ENCODE data around the gene CYREN.
"Not testable (repeated sequence)": the region's sequence is repeated elsewhere in the genome, so short reads cannot be mapped to it uniquely, and the experiment has no call there.

CYREN gene, protein sequence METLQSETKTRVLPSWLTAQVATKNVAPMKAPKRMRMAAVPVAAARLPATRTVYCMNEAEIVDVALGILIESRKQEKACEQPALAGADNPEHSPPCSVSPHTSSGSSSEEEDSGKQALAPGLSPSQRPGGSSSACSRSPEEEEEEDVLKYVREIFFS

DNA sequence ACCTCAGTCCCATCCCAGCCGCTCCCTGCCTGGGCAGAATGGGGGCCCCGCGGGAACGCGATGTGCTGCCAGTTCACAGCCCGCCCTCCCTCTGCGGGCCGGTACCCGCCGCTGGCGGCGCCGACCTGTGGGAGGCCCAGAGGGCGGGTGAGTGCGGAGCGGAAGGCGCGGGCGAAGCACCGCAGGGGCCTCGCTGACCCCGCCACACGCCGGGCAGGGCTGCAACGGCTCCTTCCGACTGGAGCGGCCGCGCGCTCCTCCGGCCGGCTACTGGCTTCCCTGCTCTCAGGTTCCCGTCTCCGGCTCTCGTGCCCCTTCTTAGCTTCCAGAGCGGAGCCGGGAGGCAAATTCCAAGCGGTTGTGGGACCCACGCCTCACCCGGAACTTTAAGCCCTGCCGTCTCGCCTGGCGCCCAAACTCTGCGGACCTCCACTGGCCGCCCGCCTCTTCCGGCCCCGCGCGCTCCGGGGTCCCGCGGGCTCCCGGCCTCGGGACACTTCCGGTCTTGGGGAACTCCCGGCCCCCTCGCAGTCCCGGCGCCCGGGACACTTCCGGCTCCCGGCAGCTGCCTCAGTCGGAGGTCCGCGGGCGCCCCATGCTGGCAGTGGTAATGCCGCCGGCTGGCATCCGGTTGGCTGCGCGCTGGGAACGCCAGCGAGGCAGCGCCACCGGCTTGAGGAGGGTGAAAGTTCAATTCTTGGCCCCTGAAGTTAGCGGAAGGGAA is at the start of gene CYREN:
Gene CYREN (minus strand): TSS at position 434 of the 724 bp plus-strand sequence. CDS start 1,785 bp downstream, outside the sequence.
- peak; percentile 94 for DNase-seq (ENCODE audit: low spot score)

DNA sequence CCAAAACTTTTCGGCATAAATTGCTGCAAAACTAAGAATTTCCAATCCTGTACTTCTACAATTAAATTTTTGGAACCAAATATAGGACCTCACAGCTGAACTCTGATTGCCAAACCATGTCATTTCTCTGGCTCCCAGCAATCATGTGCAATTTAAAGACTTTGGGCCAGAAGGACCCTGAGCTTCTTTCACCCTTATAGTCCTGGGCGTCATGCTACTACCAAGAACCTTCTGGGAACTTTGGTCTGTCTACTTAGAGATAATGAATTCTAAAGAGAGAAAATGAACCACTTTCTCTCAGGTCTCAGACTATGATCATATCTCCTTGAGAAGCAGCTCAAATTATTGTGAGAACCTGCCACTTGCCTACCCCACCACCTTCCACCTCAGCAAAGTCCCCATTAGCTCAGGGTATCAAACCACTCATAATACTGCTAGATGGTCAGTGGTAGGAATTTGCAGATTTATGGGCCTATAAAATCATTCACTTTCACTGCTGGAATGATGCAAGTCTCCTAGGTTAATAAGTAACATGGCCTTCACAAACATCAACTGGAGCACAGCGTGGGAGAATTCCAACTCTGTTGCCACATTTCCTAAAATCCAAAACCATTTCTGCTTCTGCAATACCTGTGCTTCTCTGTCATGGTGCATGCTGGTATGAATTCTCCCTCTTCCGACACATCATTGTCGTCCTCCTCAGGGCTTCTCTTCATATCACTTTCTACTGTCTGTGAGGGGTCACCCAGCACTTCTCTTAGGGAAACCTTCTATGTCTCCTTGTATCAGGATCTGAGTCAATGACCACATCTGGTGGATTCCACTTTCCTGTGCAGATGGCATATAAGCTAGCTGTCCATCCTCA is 47.4 kb upstream of the CYREN start:
- DNase-seq (ENCODE audit: low spot score) = no peak

DNA sequence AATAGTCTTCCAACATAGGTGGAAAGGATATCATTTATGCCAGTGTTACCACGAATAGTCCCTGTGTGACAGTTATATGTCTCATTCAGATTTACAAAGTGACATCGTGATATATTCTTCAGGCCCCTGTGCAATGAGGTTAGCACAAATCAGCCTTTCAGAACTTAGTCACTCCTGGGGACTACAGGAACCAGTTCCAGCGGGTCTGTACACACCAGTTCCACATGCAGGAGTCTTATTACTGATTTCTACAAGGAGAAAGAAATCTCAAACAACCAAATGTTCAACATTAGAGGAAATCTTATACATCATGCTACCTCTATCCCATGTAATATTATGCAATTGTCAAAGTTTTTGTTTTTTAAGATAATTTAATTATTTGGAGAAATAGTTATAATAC is 45.2 kb upstream of the CYREN start:
- no peak for DNase-seq (ENCODE audit: low spot score)

DNA sequence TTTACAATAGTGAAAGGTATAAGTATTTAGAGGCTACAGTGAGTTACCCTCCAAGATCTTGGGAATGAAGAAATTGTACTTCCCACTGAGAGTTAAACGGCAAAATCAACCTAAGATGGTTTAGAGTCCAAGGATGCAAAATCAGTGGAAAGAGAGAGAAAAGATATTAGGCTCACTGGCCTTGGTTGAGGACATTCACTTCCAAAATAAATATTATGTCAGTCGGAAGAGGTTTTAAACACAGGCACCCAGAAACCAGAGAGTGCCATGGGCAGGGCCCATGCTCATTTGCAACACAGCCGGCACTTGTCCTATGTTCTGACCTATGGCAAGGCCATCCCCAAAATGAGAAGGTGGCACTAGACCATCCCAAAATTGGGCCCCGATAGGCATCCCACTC is 44.7 kb upstream of the CYREN start:
- DNase-seq (ENCODE audit: low spot score) = no peak

DNA sequence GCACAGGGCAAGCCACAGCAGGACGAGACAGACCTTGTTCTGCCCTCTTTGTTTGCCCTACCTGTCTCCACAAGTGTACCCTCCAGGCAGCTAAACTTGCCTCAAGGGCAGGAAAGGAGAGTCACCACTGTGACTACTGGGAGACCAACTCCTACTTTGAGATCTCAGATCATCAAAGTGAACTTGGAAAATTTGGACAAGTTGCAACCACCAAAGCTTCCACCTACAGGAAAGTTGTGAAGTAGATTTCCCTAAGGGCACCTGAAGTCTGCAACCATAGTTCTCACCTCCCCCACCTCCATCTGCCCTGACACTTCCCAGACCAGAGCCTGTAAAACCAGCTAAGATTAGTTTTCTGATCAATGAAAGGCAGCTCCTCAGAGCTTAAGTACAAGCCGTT is 43.3 kb upstream of the CYREN start:
- no peak for DNase-seq (ENCODE audit: low spot score)

DNA sequence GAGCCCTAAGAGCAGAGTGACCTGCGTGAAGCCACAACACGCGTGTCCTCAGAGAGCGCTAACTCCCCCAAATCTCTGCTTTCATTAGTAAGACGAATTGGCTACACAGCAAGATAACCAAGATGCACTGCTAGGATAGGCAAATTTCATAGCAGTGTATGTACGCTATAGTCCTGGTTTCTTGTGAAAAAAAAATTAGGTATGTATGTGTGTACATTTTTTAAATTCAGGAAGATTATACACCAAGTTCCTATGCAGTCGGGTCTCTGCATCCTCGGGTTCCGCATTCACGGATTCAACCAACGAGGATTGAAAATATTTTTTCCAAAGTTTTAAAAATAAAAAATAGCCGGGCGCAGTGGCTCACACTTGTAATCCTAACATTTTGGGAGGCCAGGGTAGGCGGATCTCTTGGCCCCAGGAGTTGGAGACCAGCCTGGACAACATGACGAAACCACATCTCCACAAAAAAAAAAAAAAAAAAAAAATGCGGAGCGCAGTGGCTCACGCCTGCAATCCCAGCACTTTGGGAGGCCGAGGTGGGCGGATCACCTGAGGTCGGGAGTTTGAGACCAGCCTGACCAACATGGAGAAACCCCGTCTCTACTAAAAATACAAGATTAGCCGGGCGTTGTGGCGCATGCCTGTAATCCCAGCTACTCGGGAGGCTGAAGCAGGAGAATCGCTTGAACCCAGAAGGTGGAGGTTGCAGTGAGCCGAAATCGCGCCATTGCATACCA is 41.6 kb upstream of the CYREN start:
- not testable (repeated sequence) for DNase-seq (ENCODE audit: low spot score)

DNA sequence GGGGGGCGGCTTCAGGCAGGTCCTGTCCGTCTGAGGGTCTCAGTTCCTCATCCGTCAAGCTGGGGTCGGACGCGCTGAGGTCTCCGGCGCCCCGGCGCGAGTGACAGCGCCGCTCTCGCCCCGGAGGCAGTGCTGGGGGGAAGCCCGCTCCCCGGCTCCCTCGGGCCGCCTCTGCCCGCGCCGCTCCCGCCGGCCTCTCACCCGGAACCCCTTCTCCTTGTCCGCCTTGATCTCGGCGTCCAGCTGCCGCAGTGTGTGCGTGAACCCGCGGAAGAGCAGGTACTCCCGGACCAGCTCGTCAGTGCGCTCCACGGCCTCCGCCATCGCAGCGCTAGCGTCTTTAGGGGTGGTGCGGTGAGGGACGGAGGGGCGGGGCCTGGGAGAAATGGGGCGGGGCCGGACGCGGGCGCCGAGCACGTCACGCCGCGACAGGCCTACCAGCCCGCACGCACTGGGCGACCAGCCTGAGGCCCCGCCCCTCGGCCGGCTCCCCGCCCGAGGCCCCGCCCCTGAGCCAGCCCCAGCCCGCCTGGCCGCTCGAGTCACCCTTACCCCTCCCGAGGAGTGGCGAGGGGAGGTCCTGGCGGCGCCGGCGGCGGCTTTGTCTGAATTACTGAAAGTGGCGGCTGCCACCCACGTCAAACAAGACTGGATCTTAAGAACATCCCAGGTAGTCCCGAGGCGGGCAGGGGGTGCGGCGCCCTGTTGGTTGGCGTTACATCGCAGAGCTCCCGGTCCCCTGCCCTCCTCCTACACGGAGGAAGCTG is 40.9 kb upstream of the CYREN start, which contains the start of gene WDR91:
Gene WDR91 (minus strand): TSS at position 348 of the 767 bp plus-strand sequence. CDS start 24 bp downstream, at position 324.
- DNase-seq (ENCODE audit: low spot score) = peak; percentile 100

DNA sequence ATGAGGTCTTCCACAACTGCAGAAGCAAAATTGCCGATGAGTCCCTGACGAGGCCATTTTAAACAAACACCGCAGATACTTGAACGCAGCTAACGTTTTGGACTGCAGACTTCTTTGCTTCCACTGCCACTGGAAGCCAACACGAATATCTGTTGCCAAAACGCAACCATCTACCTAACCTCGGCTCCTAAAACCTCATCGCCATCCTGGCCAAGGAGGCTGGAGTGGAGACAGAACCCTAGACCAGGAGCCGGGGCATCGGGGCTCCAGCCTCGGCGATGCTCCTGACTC is 40.3 kb upstream of the CYREN start:
- no peak for DNase-seq (ENCODE audit: low spot score)

DNA sequence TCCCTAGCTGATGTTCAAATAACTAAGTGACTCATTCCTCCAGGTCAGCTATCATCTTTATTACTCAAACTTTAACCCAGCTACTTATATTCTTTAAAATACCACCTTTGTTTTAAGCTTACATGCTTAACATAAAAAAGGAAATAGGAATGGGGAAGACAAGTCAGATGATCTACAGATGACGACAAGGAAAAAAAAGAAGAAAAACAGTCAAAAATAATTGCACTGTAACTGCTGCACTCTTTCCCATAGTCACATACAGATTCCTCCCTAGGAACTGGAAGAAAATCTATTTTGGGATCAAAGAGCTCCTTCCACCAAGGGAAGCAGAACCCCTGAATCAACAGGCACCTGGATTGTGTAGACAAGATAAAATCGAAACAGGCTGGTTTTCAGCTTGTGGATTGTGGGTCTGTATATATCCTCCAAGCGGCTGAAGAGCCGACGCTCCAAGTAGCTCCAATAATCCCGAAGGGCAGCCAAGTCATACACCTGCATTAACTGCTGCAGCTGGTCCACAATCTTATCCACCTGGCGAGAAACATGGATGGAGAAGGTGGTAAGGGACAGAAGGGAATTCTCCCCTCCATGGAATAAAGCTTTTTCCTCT is 38.8 kb upstream of the CYREN start:
- DNase-seq (ENCODE audit: low spot score) = no peak

DNA sequence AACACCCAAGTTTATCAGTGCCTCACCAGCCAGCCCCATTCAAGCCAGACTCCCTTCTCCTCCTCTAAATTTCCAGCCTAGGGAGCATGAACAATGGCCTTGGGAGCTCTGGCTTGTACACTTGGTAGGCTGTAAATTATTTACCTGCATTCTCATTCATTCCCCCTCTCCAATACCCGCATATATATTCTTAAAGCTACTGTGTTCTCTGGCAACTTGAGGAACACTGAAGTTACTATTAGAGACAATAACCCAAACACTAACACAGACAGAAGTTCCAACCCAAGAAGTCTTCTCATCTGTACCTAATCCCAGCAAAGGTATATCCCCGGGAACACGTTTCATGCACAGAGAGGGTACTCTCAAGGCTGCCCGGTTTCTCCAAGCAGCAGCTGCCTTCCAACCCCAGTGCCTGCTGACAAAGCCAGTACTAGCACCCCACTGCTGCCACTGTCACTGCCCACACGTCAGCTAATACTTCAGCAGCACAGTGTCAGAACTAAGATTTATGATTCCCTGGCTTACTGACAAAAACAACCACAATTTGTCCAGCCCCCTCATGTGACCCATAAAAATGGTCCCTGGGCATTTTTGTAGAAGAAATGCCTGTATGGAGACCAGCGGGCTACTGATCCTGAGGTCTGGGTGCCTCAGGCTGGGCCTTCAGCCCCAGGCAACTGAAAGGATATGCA is 37.7 kb upstream of the CYREN start:
- no peak for DNase-seq (ENCODE audit: low spot score)

DNA sequence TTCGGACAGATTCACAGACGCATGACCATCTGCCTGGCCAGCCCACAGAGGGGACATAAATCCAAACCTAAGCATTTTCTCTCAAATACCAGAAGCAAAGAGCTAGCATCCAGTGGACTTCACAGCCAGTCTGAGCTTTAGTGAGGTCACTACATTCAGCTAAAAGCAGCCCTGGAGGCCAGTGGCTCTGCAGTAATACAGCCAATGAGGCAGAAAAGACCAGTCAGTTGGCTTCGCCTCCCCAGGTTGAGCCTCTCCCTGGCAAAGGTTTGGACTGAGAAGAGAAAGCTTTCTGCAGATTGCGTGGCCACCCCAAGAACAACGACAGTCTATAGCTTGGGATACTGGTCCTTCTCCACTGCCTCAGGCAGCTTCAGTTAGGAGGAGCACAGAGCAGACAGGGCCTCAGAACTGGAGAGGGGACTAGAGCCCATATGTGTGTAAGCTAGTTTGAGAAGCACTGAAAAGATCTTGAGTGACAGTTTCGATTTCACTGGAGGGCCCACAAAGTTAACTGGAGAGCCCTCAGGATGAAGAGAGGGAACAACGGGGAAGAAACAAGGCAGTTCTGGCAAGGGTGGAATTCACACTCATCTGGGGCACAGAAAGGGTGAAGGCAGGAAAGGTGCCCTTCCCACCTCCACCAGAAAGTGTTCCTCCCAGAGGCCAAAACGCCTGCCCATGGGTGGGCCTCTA is 37.0 kb upstream of the CYREN start:
- DNase-seq (ENCODE audit: low spot score) = no peak

DNA sequence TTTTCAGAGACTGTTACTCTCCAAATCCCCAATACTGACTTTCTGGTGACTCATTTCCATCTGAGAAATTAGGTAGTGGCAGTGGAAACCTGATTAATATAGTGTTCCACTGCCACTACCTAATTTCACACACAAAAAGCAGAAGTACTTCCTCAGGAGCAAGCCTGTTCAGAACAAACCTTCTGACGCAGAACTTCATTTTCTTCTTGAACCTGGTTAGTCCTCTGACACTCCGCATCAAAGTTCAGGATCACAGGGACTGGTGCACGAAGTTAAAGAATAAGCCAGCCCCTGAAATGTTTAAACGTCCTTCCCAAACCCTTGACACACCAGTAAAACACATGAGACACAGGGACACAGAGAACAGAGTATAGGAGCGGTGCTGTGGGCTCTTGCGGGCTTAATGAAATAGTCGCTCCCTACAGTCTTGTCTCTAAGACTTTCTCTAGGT is 36.5 kb upstream of the CYREN start:
- DNase-seq (ENCODE audit: low spot score) = no peak

DNA sequence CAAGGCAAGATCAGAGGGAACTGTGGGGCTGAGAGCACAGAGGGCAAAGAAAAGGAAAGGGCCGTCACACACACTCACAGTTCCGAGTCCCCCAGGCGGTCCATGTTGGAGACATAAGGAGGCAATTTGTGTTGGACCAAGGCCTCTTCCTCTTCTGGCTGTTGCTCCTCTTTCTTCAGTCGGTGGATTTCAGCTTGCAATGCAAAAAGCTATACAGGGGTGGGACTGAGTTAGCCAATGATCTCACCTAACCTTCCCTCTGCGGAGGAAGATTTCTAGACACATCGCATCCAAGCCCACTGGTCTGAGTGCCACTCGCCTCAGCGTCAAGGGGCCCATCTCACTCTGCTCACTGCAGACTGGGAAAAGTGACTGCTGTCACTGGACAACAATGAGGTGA is 35.3 kb upstream of the CYREN start:
- no peak for DNase-seq (ENCODE audit: low spot score)

DNA sequence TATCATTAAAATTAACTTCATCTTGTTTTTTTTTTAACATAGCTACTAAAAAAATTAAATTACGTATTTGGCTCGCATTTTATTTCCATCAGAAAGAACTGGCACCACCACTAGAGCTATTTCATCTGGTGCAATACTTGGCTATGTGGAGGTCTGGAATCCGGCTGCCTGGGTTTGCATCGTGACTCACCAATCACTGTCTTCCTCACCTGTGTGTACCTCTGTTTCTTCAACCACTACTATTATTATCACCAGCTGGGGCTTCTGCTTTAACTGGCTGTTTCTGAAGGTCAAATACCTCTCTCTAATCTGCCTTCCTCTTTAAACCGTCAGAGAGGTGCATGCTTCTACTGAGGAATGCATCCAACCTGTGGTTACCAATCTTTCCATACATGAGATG is 34.4 kb upstream of the CYREN start:
- no peak for DNase-seq (ENCODE audit: low spot score)

DNA sequence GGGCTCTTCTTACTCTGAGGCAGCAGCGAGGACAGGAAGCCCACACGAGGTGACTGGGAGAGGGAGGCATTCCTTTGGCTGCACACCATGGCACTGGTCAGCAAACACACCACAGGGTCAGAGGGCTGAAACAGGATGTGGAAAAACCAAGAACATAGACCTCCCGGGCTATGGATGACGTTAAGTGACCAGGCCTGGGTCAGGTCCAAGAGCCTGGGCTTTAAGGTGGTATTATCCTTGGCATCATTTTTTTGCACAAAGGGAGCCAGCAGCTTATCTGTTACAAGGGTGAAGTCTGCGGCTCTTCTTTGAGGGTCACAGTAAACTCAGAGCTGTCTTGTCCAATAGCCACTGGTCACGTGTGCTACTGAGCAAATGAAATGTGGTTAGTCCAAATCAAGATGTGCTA is 33.8 kb upstream of the CYREN start:
- DNase-seq (ENCODE audit: low spot score) = no peak

DNA sequence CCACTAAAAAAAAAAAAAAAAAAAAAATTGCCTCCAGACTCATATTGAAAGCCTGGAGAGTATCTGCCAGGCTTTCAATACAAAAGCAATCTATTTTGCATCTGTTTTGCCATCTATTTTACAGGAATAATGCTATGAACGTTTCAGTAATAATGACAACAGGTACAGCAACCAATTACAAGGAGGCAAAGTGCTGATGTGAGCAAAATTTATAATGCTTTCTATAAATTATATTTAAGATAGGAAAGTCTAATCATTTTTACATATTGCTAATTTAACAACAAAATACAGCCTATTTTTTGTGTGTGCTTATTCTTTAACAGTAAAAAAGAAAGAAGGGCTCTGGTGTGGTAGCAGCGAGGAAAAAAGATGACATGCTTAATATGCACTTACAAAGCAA is 30.8 kb upstream of the CYREN start:
- DNase-seq (ENCODE audit: low spot score) = no peak

DNA sequence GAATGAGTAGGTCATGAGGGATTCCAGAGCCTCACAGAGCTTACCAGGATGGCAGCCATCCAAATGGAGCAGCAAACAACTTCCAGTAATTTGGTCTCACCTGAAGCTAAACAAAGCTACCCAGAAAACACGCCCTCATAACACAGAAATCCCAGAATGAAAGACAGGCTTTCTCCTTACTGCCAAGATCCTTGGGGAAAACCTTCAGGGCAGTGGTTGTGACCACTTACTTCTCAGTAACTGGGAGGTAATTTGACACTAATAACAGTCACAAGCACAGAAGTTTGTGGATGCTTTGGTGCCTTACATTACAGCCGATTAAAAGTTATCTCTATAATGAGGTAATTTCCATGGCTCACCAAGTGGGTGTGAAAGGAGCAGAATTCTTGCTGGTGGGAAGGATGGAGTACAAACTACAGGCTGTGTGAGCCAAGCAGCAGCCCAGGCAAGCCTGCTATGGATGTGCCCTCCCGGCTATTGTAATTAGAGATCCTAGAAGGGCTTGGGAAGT is 30.4 kb upstream of the CYREN start:
- DNase-seq (ENCODE audit: low spot score) = no peak

DNA sequence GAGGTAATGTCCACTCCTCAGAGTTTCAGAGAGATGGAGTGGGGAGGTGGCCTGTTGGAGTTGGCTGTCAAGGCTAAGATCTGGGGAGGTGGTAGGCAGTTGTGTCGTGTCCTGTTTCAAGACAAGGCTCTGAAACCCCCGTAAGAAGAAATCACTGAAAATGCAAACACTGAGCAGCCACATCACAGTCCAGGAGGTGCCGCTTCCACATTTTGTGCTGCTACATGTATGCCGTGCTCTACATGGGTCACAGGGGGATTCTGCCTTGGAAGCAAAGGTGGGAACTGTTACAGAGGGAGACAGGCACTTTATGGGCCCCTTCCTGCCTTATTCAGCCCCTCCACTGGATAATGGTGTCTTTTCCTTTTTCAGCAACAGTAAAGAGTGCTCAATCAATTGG is 28.9 kb upstream of the CYREN start:
- DNase-seq (ENCODE audit: low spot score) = no peak

DNA sequence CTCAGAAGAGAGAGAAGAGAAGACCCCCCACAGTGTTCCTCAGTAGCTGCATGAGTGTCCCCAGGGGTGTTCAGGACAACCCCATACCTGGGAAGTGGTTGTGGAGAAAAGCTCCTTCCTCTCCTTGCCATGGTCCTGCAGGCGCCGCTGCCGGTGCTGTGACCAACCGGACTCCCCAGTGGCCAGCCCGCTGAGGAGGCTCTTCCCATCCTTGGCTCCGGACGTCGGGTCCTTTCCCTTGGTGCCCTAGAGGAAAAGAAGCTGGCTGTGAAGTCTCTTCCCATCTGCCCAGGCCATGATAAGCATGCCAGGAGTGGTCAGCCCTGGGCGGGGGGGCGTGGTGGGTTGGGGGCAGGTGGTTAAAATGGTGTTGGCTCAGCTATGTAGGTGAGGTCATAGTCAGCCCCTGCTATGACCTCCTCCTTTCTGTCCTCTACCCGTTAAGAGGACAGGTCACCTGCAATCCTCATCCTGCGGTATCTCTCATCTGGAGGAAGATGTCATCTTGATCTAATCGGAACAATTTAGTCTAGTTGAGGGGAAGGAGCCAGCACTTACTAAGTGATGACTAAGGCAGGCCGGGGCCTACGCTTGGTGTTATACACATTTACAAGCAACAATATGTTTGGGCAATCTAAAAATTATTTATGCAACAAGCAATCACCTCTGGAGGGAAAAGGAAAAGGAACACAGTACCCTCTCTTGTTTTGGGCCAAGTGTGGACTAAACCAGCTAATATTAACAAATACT is 27.6 kb upstream of the CYREN start:
- no peak for DNase-seq (ENCODE audit: low spot score)

All from iPS-NIHi11 (cell line).